ENCODE data around the gene RASD1.

- TF ChIP-seq RFX5 (IDR thresholded peaks at IDR 0.05; ENCODE audit: low read depth, low read length) = no peak
- no peak for TF ChIP-seq CTCF (conservative IDR thresholded peaks at IDR 0.05; ENCODE audit: low read depth, low read length)
- no peak for TF ChIP-seq ELK1 (IDR thresholded peaks at IDR 0.05; ENCODE audit: borderline replicate concordance, low read depth, low read length)
- no peak for TF ChIP-seq NFE2L2 (IDR thresholded peaks at IDR 0.05; ENCODE audit: low read depth, low read length)
- TF ChIP-seq FOS (IDR thresholded peaks at IDR 0.05; ENCODE audit: low read depth, low read length) = no peak
- no peak for TF ChIP-seq CEBPB (IDR thresholded peaks at IDR 0.05; ENCODE audit: low read depth, low read length)
Observed at GRCh38 chr17:17511293-17511741, 15.1 kb upstream of the RASD1 start.
